Smooth muscle cell of trachea (primary cell): ENCODE results near the gene HIF1A. TPM values are rescaled to one million over a fixed set of nuclear protein-coding genes. Genes with fewer than 3 reads are reported as not detected.

Experiments
- total RNA-seq: library from RNA; depleted of rRNA; stranded (reverse); fragments of >200 nt; gene quantifications from 2 replicates; pipeline ENCODE4 v1.2.1, GENCODE V29; 2014

The HIF1A gene
- total RNA-seq = 303 and 338 TPM in 2 replicates

GRCh38 chr14:61694830-61695694, at the start of gene HIF1A:
Gene HIF1A, plus strand, starts transcription at chr14:61695513. Its CDS starts 292 bp downstream, at chr14:61695805.

GRCh38 chr14:61761959-61762786, 66.9 kb downstream of the HIF1A start, which contains the start of gene SNAPC1:
Gene SNAPC1, plus strand, starts transcription at chr14:61762420. Its CDS starts 41 bp downstream, at chr14:61762461.

Other genes starting within 250 kb of the HIF1A start
- 8.1 and 9.9 TPM in 2 replicates for gene SNAPC1, start 66.9 kb downstream of the HIF1A start, total RNA-seq
- gene SYT16, start 117.2 kb downstream of the HIF1A start, total RNA-seq = 0.73 and 2.6 TPM in 2 replicates